Panc1 (cell line): Measurements from ENCODE around the gene TBC1D22A. TPM values are rescaled to one million over a fixed set of nuclear protein-coding genes. Genes with fewer than 3 reads are reported as not detected.

Source experiments
- ATAC-seq: fragments of 200-7000 bp; cut with Tn5 transposase; 2 replicates; pipeline ENCODE4 v1.9.1; 2020; ENCODE audit warnings: mild to moderate bottlenecking, moderate library complexity
- BruUV-seq: library from RNA; stranded (reverse); fragments of 400-500 nt; replicated peaks from 2 replicates; lab custom pipeline; 2021; lab: Mats Ljungman, UMichigan
- CTCF ChIA-PET: fragments of 300-600 bp; sonication (Branson Sonifier 250); formaldehyde crosslinking; loops from one replicate; lab custom pipeline; 2022; ENCODE audit warnings: antibody characterized with exemption; lab: Charles Lee
- POLR2A ChIA-PET: fragments of 300-600 bp; sonication (Branson Sonifier 250); formaldehyde crosslinking; loops from one replicate; lab custom pipeline; 2022; ENCODE audit warnings: antibody characterized with exemption; lab: Charles Lee
- DNase-seq: peaks from one replicate; pipeline ENCODE4 v3.0.0-alpha.2; 2010; ENCODE audit warnings: low read depth, low spot score
- H3K27ac ChIP-seq: 2 replicates; pipeline ENCODE4 v1.5.1; 2011; ENCODE audit warnings: mild to moderate bottlenecking, low read length, inconsistent platforms
- H3K27me3 ChIP-seq: fragments of 200-500 bp; sonication (Bioruptor generic); 2 replicates; pipeline ENCODE4 v1.6.0; 2014; ENCODE audit warnings: low read length, inconsistent platforms; ENCODE audit not compliant: control insufficient read depth, insufficient read depth
- H3K36me3 ChIP-seq: fragments of 200-500 bp; sonication (Bioruptor generic); 2 replicates; pipeline ENCODE4 v1.5.1; 2014; ENCODE audit warnings: inconsistent platforms, mild to moderate bottlenecking, low read length, moderate library complexity; ENCODE audit not compliant: control insufficient read depth, insufficient read depth
- H3K4me1 ChIP-seq: 2 replicates; pipeline ENCODE4 v1.5.1; 2011; ENCODE audit warnings: inconsistent platforms, mild to moderate bottlenecking, low read length, moderate library complexity; ENCODE audit not compliant: control insufficient read depth, insufficient read depth
- H3K4me3 ChIP-seq, 2 experiments: 2 replicates each; pipeline ENCODE4 v1.5.1; 2011 to 2012; ENCODE audit warnings: low read depth in 2 of 2, low read length in 2 of 2, mild to moderate bottlenecking in 2 of 2, inconsistent platforms in 1 of 2, moderate library complexity in 1 of 2
- H3K9me3 ChIP-seq: fragments of 200-500 bp; sonication (Bioruptor generic); 2 replicates; pipeline ENCODE4 v1.5.1; 2014; ENCODE audit warnings: low read depth, mild to moderate bottlenecking, inconsistent platforms, low read length, moderate library complexity; ENCODE audit not compliant: control insufficient read depth, insufficient read depth
- CTCF ChIP-seq: fragments of 450-650 bp; IDR thresholded peaks from 2 replicates; pipeline ENCODE4 v1.5.1; 2017; ENCODE audit warnings: mild to moderate bottlenecking
- POLR2AphosphoS5 ChIP-seq: IDR thresholded peaks from 2 replicates; pipeline ENCODE4 v1.6.1; 2012; ENCODE audit warnings: mild to moderate bottlenecking, low read depth, low read length, moderate library complexity
- REST ChIP-seq, 2 experiments: IDR thresholded peaks; 2 replicates each; pipeline ENCODE4 v1.6.1; 2011 to 2012; ENCODE audit warnings: low read depth in 2 of 2, control low read depth in 1 of 2, low read length in 1 of 2, mild to moderate bottlenecking in 1 of 2, moderate library complexity in 1 of 2; ENCODE audit not compliant: insufficient read depth in 1 of 2
- SIN3A ChIP-seq: IDR thresholded peaks from 2 replicates; pipeline ENCODE4 v1.6.1; 2012; ENCODE audit warnings: low read depth, mild to moderate bottlenecking, low read length, moderate library complexity, borderline replicate concordance; ENCODE audit not compliant: insufficient read depth
- TCF7L2 ChIP-seq: IDR thresholded peaks from 2 replicates; pipeline ENCODE4 v1.6.1; 2011; ENCODE audit warnings: mild to moderate bottlenecking, low read depth, low read length, inconsistent platforms
- in situ Hi-C: cut with HindIII; loops from 2 replicates; pipeline ENCODE4 v1.10.0; 2016; ENCODE audit warnings: low sequenced_read_pairs, low pct_unique_long_range_greater_than_20kb
- intact Hi-C: fragments of 100-400 bp; cut with micrococcal nuclease; formaldehyde crosslinking; loops from one replicate; pipeline ENCODE4 v1.10.0; 2022; ENCODE audit not compliant: unreplicated experiment
- total RNA-seq: library from RNA; stranded (reverse); gene quantifications from one replicate; pipeline ENCODE4 v1.2.1, GENCODE V29; 2021; ENCODE audit not compliant: unreplicated experiment

The TBC1D22A gene
- total RNA-seq, 1 experiment from 2014 or later: 28.7 TPM

GRCh38 chr22:47123006-47123826 lies 360.8 kb downstream of the TBC1D22A start:
- CTCF ChIA-PET: no interaction called here
- in situ Hi-C loops: no loop called here
- no peak for DNase-seq
- H3K9me3 ChIP-seq: no peaks in the 10 kb centered on the region
- intact Hi-C loops: no loop called here
- H3K27me3 ChIP-seq: no peaks in the 10 kb centered on the region
- BruUV-seq: no TSS peak
- POLR2A ChIA-PET: no interaction called here
- H3K27ac ChIP-seq: no peak overlapping the region
- H3K36me3 ChIP-seq: no peaks in the 10 kb centered on the region
- H3K4me1 ChIP-seq: no peaks in the 10 kb centered on the region
- ATAC-seq: no peak
- TF ChIP-seq POLR2AphosphoS5 (no peak), CTCF (no peak), TCF7L2 (no peak), SIN3A (no peak), REST (IDR thresholded peaks at IDR 0.05; ENCODE audit: insufficient read depth in 1 of 2, low read depth in 2 of 2, low read length in 1 of 2) (no peak)
- no peak overlapping the region for H3K4me3 ChIP-seq

GRCh38 chr22:47123827-47124442 lies 361.5 kb downstream of the TBC1D22A start:
- TF ChIP-seq SIN3A (no peak), POLR2AphosphoS5 (no peak), REST (IDR thresholded peaks at IDR 0.05; ENCODE audit: insufficient read depth in 1 of 2, low read depth in 2 of 2, low read length in 1 of 2) (no peak), CTCF (no peak), TCF7L2 (no peak)
- BruUV-seq: no TSS peak
- no peaks in the 10 kb centered on the region for H3K36me3 ChIP-seq
- POLR2A ChIA-PET: no interaction called here
- in situ Hi-C loops (no loop called here), intact Hi-C loops (no loop called here)
- DNase-seq (no peak), ATAC-seq (no peak)
- CTCF ChIA-PET: no interaction called here
- H3K9me3 ChIP-seq: no peaks in the 10 kb centered on the region
- no peaks in the 10 kb centered on the region for H3K4me1 ChIP-seq
- no peaks in the 10 kb centered on the region for H3K27me3 ChIP-seq
- H3K27ac ChIP-seq: no peak overlapping the region
- H3K4me3 ChIP-seq: no peak overlapping the region
